WTC11 (cell line): Measurements from ENCODE around the gene ZNF256.

Source experiments
- CTCF ChIP-seq: fragments of 200-600 bp; IDR thresholded peaks from 2 replicates; pipeline ENCODE4 v1.8.0; 2022; ENCODE audit warnings: antibody characterized with exemption
- NR2C2 ChIP-seq: sonication (generic); formaldehyde crosslinking; IDR thresholded peaks from 2 replicates; pipeline ENCODE4 v1.8.0; 2022; ENCODE audit warnings: mild to moderate bottlenecking, missing genetic modification reagents
- TF ChIP-seq, protein P1 (sequence below): sonication (generic); formaldehyde crosslinking; IDR thresholded peaks from 2 replicates; pipeline ENCODE4 v1.8.1; 2022; ENCODE audit warnings: low read depth, missing genetic modification reagents, borderline replicate concordance
- TF ChIP-seq, protein P2 (sequence below): sonication (generic); formaldehyde crosslinking; IDR thresholded peaks from 2 replicates; pipeline ENCODE4 v1.8.0; 2022; ENCODE audit warnings: mild to moderate bottlenecking, missing genetic modification reagents

- TF ChIP-seq CTCF (no peak), NR2C2 (CRISPR knock-in tag) (no peak)
- TF ChIP-seq, protein P1, sequence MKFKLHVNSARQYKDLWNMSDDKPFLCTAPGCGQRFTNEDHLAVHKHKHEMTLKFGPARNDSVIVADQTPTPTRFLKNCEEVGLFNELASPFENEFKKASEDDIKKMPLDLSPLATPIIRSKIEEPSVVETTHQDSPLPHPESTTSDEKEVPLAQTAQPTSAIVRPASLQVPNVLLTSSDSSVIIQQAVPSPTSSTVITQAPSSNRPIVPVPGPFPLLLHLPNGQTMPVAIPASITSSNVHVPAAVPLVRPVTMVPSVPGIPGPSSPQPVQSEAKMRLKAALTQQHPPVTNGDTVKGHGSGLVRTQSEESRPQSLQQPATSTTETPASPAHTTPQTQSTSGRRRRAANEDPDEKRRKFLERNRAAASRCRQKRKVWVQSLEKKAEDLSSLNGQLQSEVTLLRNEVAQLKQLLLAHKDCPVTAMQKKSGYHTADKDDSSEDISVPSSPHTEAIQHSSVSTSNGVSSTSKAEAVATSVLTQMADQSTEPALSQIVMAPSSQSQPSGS (CRISPR knock-in tag): no peak
- TF ChIP-seq, protein P2, sequence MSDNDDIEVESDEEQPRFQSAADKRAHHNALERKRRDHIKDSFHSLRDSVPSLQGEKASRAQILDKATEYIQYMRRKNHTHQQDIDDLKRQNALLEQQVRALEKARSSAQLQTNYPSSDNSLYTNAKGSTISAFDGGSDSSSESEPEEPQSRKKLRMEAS (CRISPR knock-in tag): no peak
These were observed 45.3 kb upstream of the ZNF256 start for GRCh38 chr19:57992841-57993240.
